Transverse colon (tissue), 4 donors: ENCODE data around the gene MT1B.

ENCODE experiments used
- EP300 ChIP-seq: sonication (generic); formaldehyde crosslinking; IDR thresholded peaks from one replicate; pipeline ENCODE4 v1.6.1; 2017; ENCODE audit warnings: antibody characterized with exemption, low read depth
- POLR2A ChIP-seq: fragments of 450-650 bp; IDR thresholded peaks from one replicate; pipeline ENCODE4 v1.6.1; 2016; ENCODE audit warnings: antibody characterized with exemption, mild to moderate bottlenecking, moderate library complexity
- POLR2AphosphoS5 ChIP-seq, 3 donors: sonication (generic); formaldehyde crosslinking; IDR thresholded peaks; one replicate each; pipeline ENCODE4 v1.6.1; 2016; ENCODE audit warnings: antibody characterized with exemption in 3 of 3
- TF ChIP-seq, protein P1 (sequence below), 5 experiments: fragments of 200-600 bp in 3 of 5; fragments of 450-650 bp in 2 of 5; sonication (generic) in 3 of 5; IDR thresholded peaks; 1 replicate in 2 of 5; 2 replicates in 3 of 5; pipeline ENCODE4 v1.5.1; 2016 to 2017; ENCODE audit warnings: antibody characterized with exemption in 5 of 5, inconsistent platforms in 3 of 5, mild to moderate bottlenecking in 2 of 5, moderate library complexity in 1 of 5

DNA sequence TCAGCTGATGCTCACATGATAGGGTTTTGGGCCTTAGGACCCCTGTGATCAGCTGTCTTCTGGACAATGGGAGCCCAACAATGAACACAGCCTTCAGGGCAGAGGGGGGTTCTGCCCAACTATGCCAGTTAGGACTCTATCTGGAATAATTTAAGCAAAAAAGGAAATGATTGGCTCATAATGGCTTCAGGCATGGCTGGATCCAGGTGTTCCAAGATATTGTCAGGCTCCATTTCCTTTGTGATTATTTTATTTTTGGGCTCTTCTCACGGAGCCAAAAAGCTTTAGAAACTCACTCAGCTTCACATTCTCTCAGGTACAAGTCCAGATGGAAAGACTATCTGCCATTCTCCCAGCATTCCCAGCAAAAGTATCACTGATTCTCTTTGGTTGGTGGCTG, 46.2 kb upstream of the MT1B start:
- TF ChIP-seq, protein P1, sequence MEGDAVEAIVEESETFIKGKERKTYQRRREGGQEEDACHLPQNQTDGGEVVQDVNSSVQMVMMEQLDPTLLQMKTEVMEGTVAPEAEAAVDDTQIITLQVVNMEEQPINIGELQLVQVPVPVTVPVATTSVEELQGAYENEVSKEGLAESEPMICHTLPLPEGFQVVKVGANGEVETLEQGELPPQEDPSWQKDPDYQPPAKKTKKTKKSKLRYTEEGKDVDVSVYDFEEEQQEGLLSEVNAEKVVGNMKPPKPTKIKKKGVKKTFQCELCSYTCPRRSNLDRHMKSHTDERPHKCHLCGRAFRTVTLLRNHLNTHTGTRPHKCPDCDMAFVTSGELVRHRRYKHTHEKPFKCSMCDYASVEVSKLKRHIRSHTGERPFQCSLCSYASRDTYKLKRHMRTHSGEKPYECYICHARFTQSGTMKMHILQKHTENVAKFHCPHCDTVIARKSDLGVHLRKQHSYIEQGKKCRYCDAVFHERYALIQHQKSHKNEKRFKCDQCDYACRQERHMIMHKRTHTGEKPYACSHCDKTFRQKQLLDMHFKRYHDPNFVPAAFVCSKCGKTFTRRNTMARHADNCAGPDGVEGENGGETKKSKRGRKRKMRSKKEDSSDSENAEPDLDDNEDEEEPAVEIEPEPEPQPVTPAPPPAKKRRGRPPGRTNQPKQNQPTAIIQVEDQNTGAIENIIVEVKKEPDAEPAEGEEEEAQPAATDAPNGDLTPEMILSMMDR (IDR thresholded peaks at IDR 0.05) = no peak
- TF ChIP-seq POLR2AphosphoS5 (IDR thresholded peaks at IDR 0.05) (no peak), POLR2A (no peak), EP300 (no peak)
